ENCODE results near the gene KAZN.

The KAZN gene

GRCh38 chr1:15026117-15026489, 427.6 kb downstream of the KAZN start:
- Histone ChIP-seq H3K4me3 (ENCODE audit: insufficient read depth in 1 of 2, low read depth in 1 of 2, low read length in 2 of 2) (no peak overlapping the region), H3K23ac (ENCODE audit: low read length in 2 of 2) (no peak overlapping the region), H3K4me1 (ENCODE audit: control insufficient read depth, insufficient read depth, low read depth, low read length) (peaks cover 60% of the 10 kb centered on the region), H2BK5ac (ENCODE audit: low read depth, low read length, poor library complexity, severe bottlenecking) (no peak overlapping the region), H2BK120ac (ENCODE audit: low read depth, low read length) (no peak overlapping the region), H4K91ac (ENCODE audit: low read length) (no peak overlapping the region), H3K36me3 (ENCODE audit: control insufficient read depth in 1 of 2, insufficient read depth in 2 of 2, low read depth in 1 of 2, low read length in 2 of 2) (peaks cover 0 to 6% of the 10 kb centered on the region in 2 experiments), H3K9me3 (ENCODE audit: control insufficient read depth, low read length) (no peaks in the 10 kb centered on the region), H3K4me2 (ENCODE audit: low read length, poor library complexity, severe bottlenecking) (no peak overlapping the region), H4K8ac (ENCODE audit: low read length) (no peak overlapping the region), H2BK15ac (ENCODE audit: low read depth, poor library complexity, severe bottlenecking) (no peak overlapping the region), H3K14ac (ENCODE audit: low read length in 2 of 2) (no peak overlapping the region), H3K4ac (ENCODE audit: low read depth in 1 of 2, low read length in 2 of 2) (no peak overlapping the region), H2AK5ac (ENCODE audit: low read length, severe bottlenecking) (peak overlapping the region; percentile 28), H2BK12ac (ENCODE audit: low read length in 2 of 2) (no peak overlapping the region), H3K9ac (ENCODE audit: low read length) (no peak overlapping the region), H3K27me3 (ENCODE audit: control insufficient read depth in 1 of 2, insufficient read depth in 1 of 2, low read length in 2 of 2) (no peaks in the 10 kb centered on the region), H3K18ac (ENCODE audit: low read depth in 1 of 2, low read length in 2 of 2) (no peak overlapping the region), H3K27ac (ENCODE audit: low read length, poor library complexity, severe bottlenecking) (no peak overlapping the region), H2AFZ (ENCODE audit: low read depth, low read length) (no peak overlapping the region), H3K79me1 (replicated peaks; ENCODE audit: low read length, poor library complexity, severe bottlenecking) (peaks cover 27% of the 10 kb centered on the region)
- 74% methylated on average over 4 of the region's 4 CpGs for WGBS
- DNase-seq = no peak

GRCh38 chr1:15027515-15027986, 429.1 kb downstream of the KAZN start:
- peak overlapping the region; percentile 39 for H2BK5ac ChIP-seq (ENCODE audit: low read depth, low read length, poor library complexity, severe bottlenecking)
- peak overlapping the region in 1 of 2 experiments; percentile 12 for H2BK12ac ChIP-seq (ENCODE audit: low read length in 2 of 2)
- H3K4me3 ChIP-seq (ENCODE audit: insufficient read depth in 1 of 2, low read depth in 1 of 2, low read length in 2 of 2) = no peak overlapping the region
- H2AFZ ChIP-seq (ENCODE audit: low read depth, low read length) = no peak overlapping the region
- peak overlapping the region; percentile 90 for H2AK5ac ChIP-seq (ENCODE audit: low read length, severe bottlenecking)
- H3K18ac ChIP-seq (ENCODE audit: low read depth in 1 of 2, low read length in 2 of 2) = peak overlapping the region in 1 of 2 experiments; percentile 24
- H3K27ac ChIP-seq (ENCODE audit: low read length, poor library complexity, severe bottlenecking) = peak overlapping the region; percentile 97
- H4K8ac ChIP-seq (ENCODE audit: low read length) = no peak overlapping the region
- peaks cover 58% of the 10 kb centered on the region for H3K4me1 ChIP-seq (ENCODE audit: control insufficient read depth, insufficient read depth, low read depth, low read length)
- H3K9ac ChIP-seq (ENCODE audit: low read length) = peak overlapping the region; percentile 77
- no peaks in the 10 kb centered on the region for H3K27me3 ChIP-seq (ENCODE audit: control insufficient read depth in 1 of 2, insufficient read depth in 1 of 2, low read length in 2 of 2)
- H4K91ac ChIP-seq (ENCODE audit: low read length) = peak overlapping the region; percentile 25
- no peak overlapping the region for H3K23ac ChIP-seq (ENCODE audit: low read length in 2 of 2)
- H3K36me3 ChIP-seq (ENCODE audit: control insufficient read depth in 1 of 2, insufficient read depth in 2 of 2, low read depth in 1 of 2, low read length in 2 of 2) = peaks cover 0 to 6% of the 10 kb centered on the region in 2 experiments
- no peak overlapping the region for H3K14ac ChIP-seq (ENCODE audit: low read length in 2 of 2)
- no peak overlapping the region for H3K4me2 ChIP-seq (ENCODE audit: low read length, poor library complexity, severe bottlenecking)
- 47% methylated on average over 12 of the region's 12 CpGs for WGBS
- peak overlapping the region in 1 of 2 experiments; percentile 17 for H3K4ac ChIP-seq (ENCODE audit: low read depth in 1 of 2, low read length in 2 of 2)
- peaks cover 21% of the 10 kb centered on the region for H3K79me1 ChIP-seq (replicated peaks; ENCODE audit: low read length, poor library complexity, severe bottlenecking)
- no peak overlapping the region for H2BK15ac ChIP-seq (ENCODE audit: low read depth, poor library complexity, severe bottlenecking)
- H2BK120ac ChIP-seq (ENCODE audit: low read depth, low read length) = no peak overlapping the region
- no peaks in the 10 kb centered on the region for H3K9me3 ChIP-seq (ENCODE audit: control insufficient read depth, low read length)
- peak; percentile 63 for DNase-seq

- WGBS = 63% methylated on average over 6 of the region's 6 CpGs
- Histone ChIP-seq H4K91ac (ENCODE audit: low read length) (peak overlapping the region; percentile 21), H2BK12ac (ENCODE audit: low read length in 2 of 2) (no peak overlapping the region), H3K9ac (ENCODE audit: low read length) (peak overlapping the region; percentile 77), H4K8ac (ENCODE audit: low read length) (no peak overlapping the region), H3K27me3 (ENCODE audit: control insufficient read depth in 1 of 2, insufficient read depth in 1 of 2, low read length in 2 of 2) (no peaks in the 10 kb centered on the region), H3K4me1 (ENCODE audit: control insufficient read depth, insufficient read depth, low read depth, low read length) (peaks cover 53% of the 10 kb centered on the region), H2BK120ac (ENCODE audit: low read depth, low read length) (no peak overlapping the region), H3K4me3 (ENCODE audit: insufficient read depth in 1 of 2, low read depth in 1 of 2, low read length in 2 of 2) (no peak overlapping the region), H3K9me3 (ENCODE audit: control insufficient read depth, low read length) (no peaks in the 10 kb centered on the region), H2AK5ac (ENCODE audit: low read length, severe bottlenecking) (peak overlapping the region; percentile 90), H3K36me3 (ENCODE audit: control insufficient read depth in 1 of 2, insufficient read depth in 2 of 2, low read depth in 1 of 2, low read length in 2 of 2) (peaks cover 0 to 6% of the 10 kb centered on the region in 2 experiments), H3K27ac (ENCODE audit: low read length, poor library complexity, severe bottlenecking) (peak overlapping the region; percentile 97), H3K14ac (ENCODE audit: low read length in 2 of 2) (no peak overlapping the region), H3K4ac (ENCODE audit: low read depth in 1 of 2, low read length in 2 of 2) (peak overlapping the region in 1 of 2 experiments; percentile 17), H3K18ac (ENCODE audit: low read depth in 1 of 2, low read length in 2 of 2) (peak overlapping the region; percentile 24 to 59), H3K23ac (ENCODE audit: low read length in 2 of 2) (no peak overlapping the region), H2BK5ac (ENCODE audit: low read depth, low read length, poor library complexity, severe bottlenecking) (peak overlapping the region; percentile 39), H2BK15ac (ENCODE audit: low read depth, poor library complexity, severe bottlenecking) (peak overlapping the region; percentile 17), H3K79me1 (replicated peaks; ENCODE audit: low read length, poor library complexity, severe bottlenecking) (peaks cover 16% of the 10 kb centered on the region), H3K4me2 (ENCODE audit: low read length, poor library complexity, severe bottlenecking) (no peak overlapping the region), H2AFZ (ENCODE audit: low read depth, low read length) (no peak overlapping the region)
- peak; percentile 66 for DNase-seq
These were observed 429.6 kb downstream of the KAZN start for GRCh38 chr1:15028102-15028501.

GRCh38 chr1:15028616-15029015, 430.1 kb downstream of the KAZN start:
- WGBS = 87% methylated on average over 7 of the region's 7 CpGs
- Histone ChIP-seq H3K9me3 (ENCODE audit: control insufficient read depth, low read length) (no peaks in the 10 kb centered on the region), H2BK12ac (ENCODE audit: low read length in 2 of 2) (no peak overlapping the region), H3K79me1 (replicated peaks; ENCODE audit: low read length, poor library complexity, severe bottlenecking) (peaks cover 13% of the 10 kb centered on the region), H3K27me3 (ENCODE audit: control insufficient read depth in 1 of 2, insufficient read depth in 1 of 2, low read length in 2 of 2) (no peaks in the 10 kb centered on the region), H3K36me3 (ENCODE audit: control insufficient read depth in 1 of 2, insufficient read depth in 2 of 2, low read depth in 1 of 2, low read length in 2 of 2) (peaks cover 0 to 6% of the 10 kb centered on the region in 2 experiments), H3K4ac (ENCODE audit: low read depth in 1 of 2, low read length in 2 of 2) (no peak overlapping the region), H3K9ac (ENCODE audit: low read length) (no peak overlapping the region), H4K8ac (ENCODE audit: low read length) (no peak overlapping the region), H3K14ac (ENCODE audit: low read length in 2 of 2) (no peak overlapping the region), H3K27ac (ENCODE audit: low read length, poor library complexity, severe bottlenecking) (peak overlapping the region; percentile 97), H2AK5ac (ENCODE audit: low read length, severe bottlenecking) (peak overlapping the region; percentile 33), H2BK5ac (ENCODE audit: low read depth, low read length, poor library complexity, severe bottlenecking) (peak overlapping the region; percentile 19), H2AFZ (ENCODE audit: low read depth, low read length) (no peak overlapping the region), H3K4me1 (ENCODE audit: control insufficient read depth, insufficient read depth, low read depth, low read length) (peaks cover 50% of the 10 kb centered on the region), H2BK120ac (ENCODE audit: low read depth, low read length) (no peak overlapping the region), H3K4me2 (ENCODE audit: low read length, poor library complexity, severe bottlenecking) (no peak overlapping the region), H4K91ac (ENCODE audit: low read length) (no peak overlapping the region), H3K23ac (ENCODE audit: low read length in 2 of 2) (no peak overlapping the region), H2BK15ac (ENCODE audit: low read depth, poor library complexity, severe bottlenecking) (no peak overlapping the region), H3K18ac (ENCODE audit: low read depth in 1 of 2, low read length in 2 of 2) (no peak overlapping the region), H3K4me3 (ENCODE audit: insufficient read depth in 1 of 2, low read depth in 1 of 2, low read length in 2 of 2) (no peak overlapping the region)
- DNase-seq = no peak
